HG02642 (cell line): ENCODE data around the gene ARFGEF3.
"Not testable (repeated sequence)": the region's sequence is repeated elsewhere in the genome, so short reads cannot be mapped to it uniquely, and the experiment has no call there.

Experiments used
- ATAC-seq: cut with Tn5 transposase; IDR thresholded peaks from one replicate; pipeline ENCODE4 v1.9.1; 2021; ENCODE audit warnings: mild to moderate bottlenecking; ENCODE audit not compliant: unreplicated experiment, poor library complexity

ARFGEF3 gene

GRCh38 chr6:138211048-138211581 lies 49.4 kb downstream of the ARFGEF3 start:
- no peak for ATAC-seq

GRCh38 chr6:138211601-138212000 lies 49.9 kb downstream of the ARFGEF3 start:
- ATAC-seq: no peak

- not testable (repeated sequence) for ATAC-seq
Measured at GRCh38 chr6:138212530-138212929, 50.8 kb downstream of the ARFGEF3 start.

- no peak for ATAC-seq
Measured at GRCh38 chr6:138215093-138215782, 53.5 kb downstream of the ARFGEF3 start.

- ATAC-seq: no peak
Measured at GRCh38 chr6:138218449-138218848, 56.7 kb downstream of the ARFGEF3 start, which contains the start of gene PBOV1. TSS of gene PBOV1 (minus strand) at chr6:138218491. CDS start at chr6:138218395, 96 bp downstream.

- no peak for ATAC-seq
Measured at GRCh38 chr6:138219398-138219797, 57.7 kb downstream of the ARFGEF3 start.

GRCh38 chr6:138219901-138220300 lies 58.2 kb downstream of the ARFGEF3 start:
- ATAC-seq: no peak

GRCh38 chr6:138222901-138223546 lies 61.3 kb downstream of the ARFGEF3 start:
- no peak for ATAC-seq

- ATAC-seq: no peak
Measured at GRCh38 chr6:138225953-138226352, 64.2 kb downstream of the ARFGEF3 start.

GRCh38 chr6:138226700-138227315 lies 65.1 kb downstream of the ARFGEF3 start:
- ATAC-seq: no peak

- ATAC-seq: no peak
Measured at GRCh38 chr6:138227316-138227781, 65.6 kb downstream of the ARFGEF3 start.

GRCh38 chr6:138229072-138229471 lies 67.3 kb downstream of the ARFGEF3 start:
- no peak for ATAC-seq

GRCh38 chr6:138229663-138230179 lies 68.0 kb downstream of the ARFGEF3 start:
- no peak for ATAC-seq

- ATAC-seq: no peak
Measured at GRCh38 chr6:138230221-138230620, 68.5 kb downstream of the ARFGEF3 start.

GRCh38 chr6:138230759-138231380 lies 69.1 kb downstream of the ARFGEF3 start:
- no peak for ATAC-seq

- ATAC-seq: no peak
Measured at GRCh38 chr6:138231381-138231886, 69.7 kb downstream of the ARFGEF3 start.

GRCh38 chr6:138234363-138234762 lies 72.6 kb downstream of the ARFGEF3 start:
- no peak for ATAC-seq

- ATAC-seq: no peak
Measured at GRCh38 chr6:138235205-138235604, 73.5 kb downstream of the ARFGEF3 start.

GRCh38 chr6:138235693-138236092 lies 74.0 kb downstream of the ARFGEF3 start:
- no peak for ATAC-seq

- no peak for ATAC-seq
Measured at GRCh38 chr6:138237463-138237862, 75.7 kb downstream of the ARFGEF3 start.
